Astrocyte of the cerebellum (primary cell): Measurements from ENCODE around the gene PCF11.

Experiments used
- DNase-seq: peaks from one replicate; pipeline ENCODE4 v3.0.0-alpha.2; 2011; ENCODE audit warnings: low read depth
- H3K4me3 ChIP-seq: 2 replicates; pipeline ENCODE4 v1.5.1; 2011; ENCODE audit warnings: mild to moderate bottlenecking, low read depth, low read length, moderate library complexity
- CTCF ChIP-seq: IDR thresholded peaks from 2 replicates; pipeline ENCODE4 v1.5.1; 2012; ENCODE audit warnings: low read length, low read depth, moderate library complexity, mild to moderate bottlenecking; ENCODE audit errors: missing control alignments
- in situ Hi-C: cut with HindIII; loops from 2 replicates; pipeline ENCODE4 v1.10.0; 2017; ENCODE audit warnings: low sequenced_read_pairs

PCF11 gene

GRCh38 chr11:83193315-83194280 lies 36.7 kb downstream of the PCF11 start, which contains the start of gene ANKRD42:
Gene ANKRD42, plus strand, starts transcription at chr11:83193712. Its CDS starts 959 bp downstream, at chr11:83194671.
- TF ChIP-seq CTCF, result no peak
- in situ Hi-C loops, result no loop called here
- peak within 1 kb of the TSS; percentile 84 for H3K4me3 ChIP-seq
- peak; percentile 88 for DNase-seq

GRCh38 chr11:83194281-83195142 lies 37.6 kb downstream of the PCF11 start:
- DNase-seq, result peak; percentile 19
- in situ Hi-C loops, result no loop called here
- peak overlapping the region; percentile 84 for H3K4me3 ChIP-seq
- TF ChIP-seq CTCF, result no peak

GRCh38 chr11:83195143-83195466 lies 38.2 kb downstream of the PCF11 start:
- in situ Hi-C loops, result no loop called here
- TF ChIP-seq CTCF, result no peak
- peak overlapping the region; percentile 84 for H3K4me3 ChIP-seq
- no peak for DNase-seq

- in situ Hi-C loops, result no loop called here
- DNase-seq, result no peak
- no peak overlapping the region for H3K4me3 ChIP-seq
- no peak for TF ChIP-seq CTCF
Measured at GRCh38 chr11:83195649-83196048, 38.7 kb downstream of the PCF11 start.

GRCh38 chr11:83200035-83200434 lies 43.1 kb downstream of the PCF11 start:
- no peak for DNase-seq
- in situ Hi-C loops, result no loop called here
- TF ChIP-seq CTCF, result no peak
- H3K4me3 ChIP-seq, result no peak overlapping the region

- in situ Hi-C loops, result no loop called here
- DNase-seq, result no peak
- no peak overlapping the region for H3K4me3 ChIP-seq
- TF ChIP-seq CTCF, result no peak
Measured at GRCh38 chr11:83205608-83206185, 48.8 kb downstream of the PCF11 start.
